Measurements from ENCODE around the gene RFPL1. TPM values are rescaled to one million over a fixed set of nuclear protein-coding genes. Genes with fewer than 3 reads are reported as not detected.

The RFPL1 gene
- total RNA-seq, 1 donor from 2014 or later: 0.54 TPM

- no peak for DNase-seq (ENCODE audit: low spot score in 2 of 2, unreplicated experiment in 2 of 2)
- no peaks in the 10 kb centered on the region for H3K36me3 Mint-ChIP-seq
- TF ChIP-seq CTCF (IDR thresholded peaks at IDR 0.05; ENCODE audit: unreplicated experiment): no peak
Observed at GRCh38 chr22:29447906-29448305, 9.5 kb downstream of the RFPL1 start.

GRCh38 chr22:29449296-29449875 lies 11.0 kb downstream of the RFPL1 start:
- Mint-ChIP-seq H3K9me3 (no peaks in the 10 kb centered on the region), H3K4me1 (peaks cover 2% of the 10 kb centered on the region), H3K4me3 (no peak overlapping the region), H3K36me3 (no peaks in the 10 kb centered on the region), H3K27ac (no peak overlapping the region), H3K27me3 (ENCODE audit: low read depth) (no peaks in the 10 kb centered on the region)
- TF ChIP-seq CTCF (IDR thresholded peaks at IDR 0.05; ENCODE audit: unreplicated experiment): no peak
- DNase-seq (ENCODE audit: low spot score in 2 of 2, unreplicated experiment in 2 of 2): no peak

More at GRCh38 chr22:29447906-29448305, 9.5 kb downstream of the RFPL1 start:
- H3K27ac Mint-ChIP-seq: no peak overlapping the region
- H3K4me3 Mint-ChIP-seq: no peak overlapping the region
- H3K9me3 Mint-ChIP-seq: no peaks in the 10 kb centered on the region
- H3K27me3 Mint-ChIP-seq (ENCODE audit: low read depth): no peaks in the 10 kb centered on the region
- peaks cover 12% of the 10 kb centered on the region for H3K4me1 Mint-ChIP-seq

GRCh38 chr22:29450222-29450621 lies 11.8 kb downstream of the RFPL1 start:
- Mint-ChIP-seq H3K4me1 (peaks cover 9% of the 10 kb centered on the region), H3K27ac (peak overlapping the region; percentile 28), H3K9me3 (no peaks in the 10 kb centered on the region), H3K36me3 (no peaks in the 10 kb centered on the region), H3K27me3 (ENCODE audit: low read depth) (no peaks in the 10 kb centered on the region), H3K4me3 (no peak overlapping the region)
- no peak for TF ChIP-seq CTCF (IDR thresholded peaks at IDR 0.05; ENCODE audit: unreplicated experiment)
- no peak for DNase-seq (ENCODE audit: low spot score in 2 of 2, unreplicated experiment in 2 of 2)

- no peak for TF ChIP-seq CTCF (IDR thresholded peaks at IDR 0.05; ENCODE audit: unreplicated experiment)
- H3K4me1 Mint-ChIP-seq: peaks cover 24% of the 10 kb centered on the region
- no peaks in the 10 kb centered on the region for H3K9me3 Mint-ChIP-seq
- no peak overlapping the region for H3K4me3 Mint-ChIP-seq
- DNase-seq (ENCODE audit: low spot score in 2 of 2, unreplicated experiment in 2 of 2): no peak
- H3K36me3 Mint-ChIP-seq: no peaks in the 10 kb centered on the region
- no peak overlapping the region for H3K27ac Mint-ChIP-seq
- no peaks in the 10 kb centered on the region for H3K27me3 Mint-ChIP-seq (ENCODE audit: low read depth)
Observed at GRCh38 chr22:29451863-29452262, 13.5 kb downstream of the RFPL1 start.

GRCh38 chr22:29454276-29454675 lies 15.9 kb downstream of the RFPL1 start:
- H3K4me3 Mint-ChIP-seq: no peak overlapping the region
- H3K27me3 Mint-ChIP-seq (ENCODE audit: low read depth): no peaks in the 10 kb centered on the region
- DNase-seq (ENCODE audit: low spot score in 2 of 2, unreplicated experiment in 2 of 2): no peak
- H3K9me3 Mint-ChIP-seq: no peaks in the 10 kb centered on the region
- H3K4me1 Mint-ChIP-seq: peaks cover 34% of the 10 kb centered on the region
- no peak for TF ChIP-seq CTCF (IDR thresholded peaks at IDR 0.05; ENCODE audit: unreplicated experiment)
- no peaks in the 10 kb centered on the region for H3K36me3 Mint-ChIP-seq
- H3K27ac Mint-ChIP-seq: peak overlapping the region; percentile 82

Data from mesothelial cell of epicardium (in vitro differentiated cells).